ENCODE measurements around the gene CCSER1.
"Not testable (repeated sequence)": the region's sequence is repeated elsewhere in the genome, so short reads cannot be mapped to it uniquely, and the experiment has no call there.

GRCh38 chr4:90911724-90912434, 784.7 kb downstream of the CCSER1 start:
- TF ChIP-seq POLR2A (IDR thresholded peaks at IDR 0.05): not testable (repeated sequence)
- TF ChIP-seq, protein P1, sequence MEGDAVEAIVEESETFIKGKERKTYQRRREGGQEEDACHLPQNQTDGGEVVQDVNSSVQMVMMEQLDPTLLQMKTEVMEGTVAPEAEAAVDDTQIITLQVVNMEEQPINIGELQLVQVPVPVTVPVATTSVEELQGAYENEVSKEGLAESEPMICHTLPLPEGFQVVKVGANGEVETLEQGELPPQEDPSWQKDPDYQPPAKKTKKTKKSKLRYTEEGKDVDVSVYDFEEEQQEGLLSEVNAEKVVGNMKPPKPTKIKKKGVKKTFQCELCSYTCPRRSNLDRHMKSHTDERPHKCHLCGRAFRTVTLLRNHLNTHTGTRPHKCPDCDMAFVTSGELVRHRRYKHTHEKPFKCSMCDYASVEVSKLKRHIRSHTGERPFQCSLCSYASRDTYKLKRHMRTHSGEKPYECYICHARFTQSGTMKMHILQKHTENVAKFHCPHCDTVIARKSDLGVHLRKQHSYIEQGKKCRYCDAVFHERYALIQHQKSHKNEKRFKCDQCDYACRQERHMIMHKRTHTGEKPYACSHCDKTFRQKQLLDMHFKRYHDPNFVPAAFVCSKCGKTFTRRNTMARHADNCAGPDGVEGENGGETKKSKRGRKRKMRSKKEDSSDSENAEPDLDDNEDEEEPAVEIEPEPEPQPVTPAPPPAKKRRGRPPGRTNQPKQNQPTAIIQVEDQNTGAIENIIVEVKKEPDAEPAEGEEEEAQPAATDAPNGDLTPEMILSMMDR (IDR thresholded peaks at IDR 0.05): not testable (repeated sequence)
